ENCODE results near the gene KIF1A. TPM values are rescaled to one million over a fixed set of nuclear protein-coding genes. Genes with fewer than 3 reads are reported as not detected.

Gene KIF1A
- total and polyA plus RNA-seq, 2 of the 13 experiments (the other 11 are each of a cell fraction or from before 2014, with no cell fraction given) = 0.01 TPM; not detected in 1

DNA sequence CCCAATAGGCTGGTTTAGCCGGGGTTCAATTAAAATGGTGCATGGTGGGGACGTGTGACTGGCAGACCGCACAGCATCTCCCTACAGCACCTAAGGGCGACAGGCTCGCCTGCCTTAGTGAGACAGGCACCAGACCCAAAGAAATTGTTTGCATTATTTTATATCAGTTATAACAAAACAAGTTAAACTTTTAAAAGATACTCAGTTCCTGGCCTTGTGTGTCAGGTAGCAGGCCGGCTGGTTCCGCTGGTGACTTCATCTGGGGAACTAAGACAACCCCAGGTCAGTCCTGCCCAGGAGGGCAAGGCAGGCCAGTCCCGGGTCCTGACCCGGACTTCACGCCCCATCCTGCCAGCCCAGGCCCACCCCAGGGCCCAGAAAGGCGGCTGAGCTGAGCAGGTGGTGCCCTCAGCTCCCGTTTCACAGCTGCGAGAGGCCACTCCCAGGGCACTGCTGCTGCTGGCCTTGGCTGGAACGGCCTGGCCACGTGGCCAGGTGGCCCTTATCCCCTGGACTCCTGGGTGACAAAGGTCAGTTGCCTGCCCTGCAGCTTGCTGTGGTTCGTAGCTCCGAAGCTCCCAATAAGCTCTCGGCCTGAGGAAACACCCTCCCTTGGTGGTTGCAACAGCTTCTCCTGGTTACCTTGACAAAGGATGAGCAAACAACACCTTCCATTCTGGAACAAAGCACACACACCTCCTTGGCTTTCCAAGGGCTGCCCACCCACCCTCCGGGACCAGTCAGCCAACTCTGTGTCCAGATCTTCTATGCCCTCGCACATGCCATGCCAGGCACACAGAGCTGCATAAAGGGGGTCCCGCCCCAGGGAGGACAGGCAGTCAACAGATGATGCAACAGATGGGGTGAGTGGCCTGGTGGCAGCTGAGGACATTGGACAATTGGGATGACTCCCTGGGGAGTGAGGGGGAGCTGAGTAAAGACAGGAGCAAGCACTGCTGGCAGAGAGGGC, 37.3 kb upstream of the KIF1A start (continued):
- TF ChIP-seq, protein P1, sequence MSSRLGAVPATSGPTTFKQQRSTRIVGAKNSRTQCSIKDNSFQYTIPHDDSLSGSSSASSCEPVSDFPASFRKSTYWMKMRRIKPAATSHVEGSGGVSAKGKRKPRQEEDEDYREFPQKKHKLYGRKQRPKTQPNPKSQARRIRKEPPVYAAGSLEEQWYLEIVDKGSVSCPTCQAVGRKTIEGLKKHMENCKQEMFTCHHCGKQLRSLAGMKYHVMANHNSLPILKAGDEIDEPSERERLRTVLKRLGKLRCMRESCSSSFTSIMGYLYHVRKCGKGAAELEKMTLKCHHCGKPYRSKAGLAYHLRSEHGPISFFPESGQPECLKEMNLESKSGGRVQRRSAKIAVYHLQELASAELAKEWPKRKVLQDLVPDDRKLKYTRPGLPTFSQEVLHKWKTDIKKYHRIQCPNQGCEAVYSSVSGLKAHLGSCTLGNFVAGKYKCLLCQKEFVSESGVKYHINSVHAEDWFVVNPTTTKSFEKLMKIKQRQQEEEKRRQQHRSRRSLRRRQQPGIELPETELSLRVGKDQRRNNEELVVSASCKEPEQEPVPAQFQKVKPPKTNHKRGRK (CRISPR knock-in tag; IDR thresholded peaks at IDR 0.05) = no peak
- TF ChIP-seq KMT2A (CRISPR knock-in tag; IDR thresholded peaks at IDR 0.05) (peak; percentile 79), MNT (IDR thresholded peaks at IDR 0.05) (peak; percentile 83), MEIS2 (CRISPR knock-in tag; IDR thresholded peaks at IDR 0.05) (peak; percentile 97), HOXA3 (CRISPR knock-in tag; IDR thresholded peaks at IDR 0.05) (peak; percentile 97), TEAD3 (CRISPR knock-in tag; optimal IDR thresholded peaks at IDR 0.05; ENCODE audit: borderline replicate concordance) (peak; percentile 80), GATAD2A (CRISPR knock-in tag; IDR thresholded peaks at IDR 0.05) (peak; percentile 97), HNRNPL (IDR thresholded peaks at IDR 0.05; ENCODE audit: low read depth, low read length) (peak; percentile 96), ZNF746 (CRISPR knock-in tag; IDR thresholded peaks at IDR 0.05) (peak; percentile 97), FOXA3 (CRISPR knock-in tag; IDR thresholded peaks at IDR 0.05) (peak; percentile 84), ZNF564 (CRISPR knock-in tag; IDR thresholded peaks at IDR 0.05) (peak; percentile 95), ZFP62 (CRISPR knock-in tag; IDR thresholded peaks at IDR 0.05) (no peak), NCOA2 (CRISPR knock-in tag; IDR thresholded peaks at IDR 0.05) (peak; percentile 91), ZSCAN25 (CRISPR knock-in tag; IDR thresholded peaks at IDR 0.05) (peak; percentile 98), THAP7 (CRISPR knock-in tag; IDR thresholded peaks at IDR 0.05) (peak; percentile 87), ZNF460 (CRISPR knock-in tag; IDR thresholded peaks at IDR 0.05; ENCODE audit: borderline replicate concordance) (peak; percentile 71; the same call in 1 of the 2 replicates), ZSCAN21 (CRISPR knock-in tag; IDR thresholded peaks at IDR 0.05; ENCODE audit: borderline replicate concordance) (peak; percentile 80; the same call in 1 of the 2 replicates), ZNF24 (IDR thresholded peaks at IDR 0.05) (no peak), JUND (CRISPR knock-in tag; IDR thresholded peaks at IDR 0.05) (peak; percentile 79; the same call in 1 of the 2 replicates), TMF1 (CRISPR knock-in tag; IDR thresholded peaks at IDR 0.05; ENCODE audit: low read depth) (0 out of 2 replicates have a peak, but pooled peaks have one; percentile 57), ZNF740 (CRISPR knock-in tag; IDR thresholded peaks at IDR 0.05) (0 out of 2 replicates have a peak, but pooled peaks have one; percentile 28), RFX3 (CRISPR knock-in tag; IDR thresholded peaks at IDR 0.05) (peak; percentile 72), ZNF883 (CRISPR knock-in tag; IDR thresholded peaks at IDR 0.05; ENCODE audit: not compliant biosample characterization) (peak; percentile 99), ZFP90 (CRISPR knock-in tag; IDR thresholded peaks at IDR 0.05; ENCODE audit: borderline replicate concordance) (peak; percentile 50; the same call in 1 of the 2 replicates), NR2F2 (IDR thresholded peaks at IDR 0.05; ENCODE audit: borderline replicate concordance, low read depth) (peak; percentile 82)
- TF ChIP-seq, protein P2, sequence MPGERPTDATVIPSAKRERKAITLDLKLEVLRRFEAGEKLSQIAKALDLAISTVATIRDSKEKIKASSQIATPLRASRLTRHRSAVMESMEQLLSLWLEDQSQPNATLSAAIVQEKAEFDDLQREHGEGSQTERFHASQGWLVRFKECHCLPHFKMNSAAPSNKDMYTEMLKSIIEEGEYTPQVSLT (CRISPR knock-in tag; IDR thresholded peaks at IDR 0.05; ENCODE audit: borderline replicate concordance, low read depth) = no peak; the same call in 1 of the 2 replicates
